ENCODE results near the gene C3. TPM values are rescaled to one million over a fixed set of nuclear protein-coding genes. Genes with fewer than 3 reads are reported as not detected.

The C3 gene
- total and polyA plus RNA-seq, 2 of the 13 experiments (the other 11 are each of a cell fraction or from before 2014, with no cell fraction given): 1,455 to 6,272 TPM

DNA sequence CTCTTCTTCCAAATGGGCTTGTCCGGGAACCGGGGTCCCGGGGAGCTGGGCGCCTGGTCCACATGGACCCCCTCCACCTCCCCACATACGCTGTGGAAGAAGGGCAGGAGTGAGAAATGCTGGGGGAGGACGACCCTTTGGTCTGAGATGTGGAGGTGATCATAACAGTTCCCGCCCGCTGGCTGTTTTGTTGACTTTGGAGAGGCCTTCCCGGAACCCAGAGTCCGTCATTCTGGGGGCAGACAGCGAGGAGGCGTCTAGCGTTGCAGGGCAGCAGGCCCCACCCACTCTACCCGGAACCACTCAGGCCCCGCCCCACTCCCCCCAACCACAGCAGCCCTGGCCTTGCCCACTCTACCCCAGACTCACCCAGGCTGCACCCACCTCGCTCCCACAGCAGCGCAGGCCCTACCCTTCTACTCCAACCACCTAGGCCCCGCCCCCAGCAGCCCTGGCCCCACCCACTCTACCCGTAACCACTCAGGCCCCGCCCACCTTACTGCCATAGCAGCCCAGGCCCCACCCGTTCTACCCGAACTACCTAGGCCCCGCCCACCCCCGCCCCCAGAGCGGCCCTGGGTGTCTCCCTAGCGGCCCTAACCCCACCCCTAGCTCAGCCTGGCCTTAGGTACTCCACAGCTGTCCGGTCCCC lies 9.8 kb upstream of the C3 start (continued):
- TF ChIP-seq KLF16 (CRISPR knock-in tag; IDR thresholded peaks at IDR 0.05) (peak in 1 of 2 experiments; percentile 89; a peak in 2 of 4 replicates), NFRKB (IDR thresholded peaks at IDR 0.05) (no peak), CENPX (CRISPR knock-in tag; IDR thresholded peaks at IDR 0.05) (no peak), RARA (CRISPR knock-in tag; IDR thresholded peaks at IDR 0.05) (peak; percentile 89), MXI1 (IDR thresholded peaks at IDR 0.05; ENCODE audit: borderline replicate concordance, low read depth, low read length) (peak; percentile 80; the same call in 1 of the 3 replicates), EED (CRISPR knock-in tag; IDR thresholded peaks at IDR 0.05) (no peak), STAG1 (CRISPR knock-in tag; IDR thresholded peaks at IDR 0.05) (no peak), ZNF557 (CRISPR knock-in tag; IDR thresholded peaks at IDR 0.05) (no peak), MEIS2 (CRISPR knock-in tag; IDR thresholded peaks at IDR 0.05) (peak; percentile 68; the same call in 1 of the 2 replicates), MXD4 (CRISPR knock-in tag; IDR thresholded peaks at IDR 0.05) (peak; percentile 40; the same call in 1 of the 2 replicates), ZNF7 (CRISPR knock-in tag; IDR thresholded peaks at IDR 0.05) (no peak), MTA3 (CRISPR knock-in tag; IDR thresholded peaks at IDR 0.05) (no peak), TBL1XR1 (IDR thresholded peaks at IDR 0.05; ENCODE audit: borderline replicate concordance, low read length, partially characterized antibody) (no peak), HOXD1 (CRISPR knock-in tag; IDR thresholded peaks at IDR 0.05) (no peak), ZNF567 (CRISPR knock-in tag; IDR thresholded peaks at IDR 0.05; ENCODE audit: borderline replicate concordance) (no peak), SMAD3 (CRISPR knock-in tag; IDR thresholded peaks at IDR 0.05) (peak; percentile 71; the same call in 1 of the 2 replicates), ZFAT (CRISPR knock-in tag; conservative IDR thresholded peaks at IDR 0.05) (no peak), ZNF549 (CRISPR knock-in tag; IDR thresholded peaks at IDR 0.05) (no peak), RFX3 (CRISPR knock-in tag; IDR thresholded peaks at IDR 0.05) (peak; percentile 49), ELF1 (CRISPR knock-in tag; IDR thresholded peaks at IDR 0.05) (peak; percentile 84), ZNF382 (CRISPR knock-in tag; IDR thresholded peaks at IDR 0.05; ENCODE audit: borderline replicate concordance) (no peak), FOXA3 (CRISPR knock-in tag; IDR thresholded peaks at IDR 0.05) (peak; percentile 90), HDAC6 (IDR thresholded peaks at IDR 0.05; ENCODE audit: low read depth, low read length) (no peak)
- TF ChIP-seq, protein P1, sequence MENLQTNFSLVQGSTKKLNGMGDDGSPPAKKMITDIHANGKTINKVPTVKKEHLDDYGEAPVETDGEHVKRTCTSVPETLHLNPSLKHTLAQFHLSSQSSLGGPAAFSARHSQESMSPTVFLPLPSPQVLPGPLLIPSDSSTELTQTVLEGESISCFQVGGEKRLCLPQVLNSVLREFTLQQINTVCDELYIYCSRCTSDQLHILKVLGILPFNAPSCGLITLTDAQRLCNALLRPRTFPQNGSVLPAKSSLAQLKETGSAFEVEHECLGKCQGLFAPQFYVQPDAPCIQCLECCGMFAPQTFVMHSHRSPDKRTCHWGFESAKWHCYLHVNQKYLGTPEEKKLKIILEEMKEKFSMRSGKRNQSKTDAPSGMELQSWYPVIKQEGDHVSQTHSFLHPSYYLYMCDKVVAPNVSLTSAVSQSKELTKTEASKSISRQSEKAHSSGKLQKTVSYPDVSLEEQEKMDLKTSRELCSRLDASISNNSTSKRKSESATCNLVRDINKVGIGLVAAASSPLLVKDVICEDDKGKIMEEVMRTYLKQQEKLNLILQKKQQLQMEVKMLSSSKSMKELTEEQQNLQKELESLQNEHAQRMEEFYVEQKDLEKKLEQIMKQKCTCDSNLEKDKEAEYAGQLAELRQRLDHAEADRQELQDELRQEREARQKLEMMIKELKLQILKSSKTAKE (CRISPR knock-in tag; IDR thresholded peaks at IDR 0.05; ENCODE audit: borderline replicate concordance): peak; percentile 81; the same call in 1 of the 2 replicates
- TF ChIP-seq, protein P2, sequence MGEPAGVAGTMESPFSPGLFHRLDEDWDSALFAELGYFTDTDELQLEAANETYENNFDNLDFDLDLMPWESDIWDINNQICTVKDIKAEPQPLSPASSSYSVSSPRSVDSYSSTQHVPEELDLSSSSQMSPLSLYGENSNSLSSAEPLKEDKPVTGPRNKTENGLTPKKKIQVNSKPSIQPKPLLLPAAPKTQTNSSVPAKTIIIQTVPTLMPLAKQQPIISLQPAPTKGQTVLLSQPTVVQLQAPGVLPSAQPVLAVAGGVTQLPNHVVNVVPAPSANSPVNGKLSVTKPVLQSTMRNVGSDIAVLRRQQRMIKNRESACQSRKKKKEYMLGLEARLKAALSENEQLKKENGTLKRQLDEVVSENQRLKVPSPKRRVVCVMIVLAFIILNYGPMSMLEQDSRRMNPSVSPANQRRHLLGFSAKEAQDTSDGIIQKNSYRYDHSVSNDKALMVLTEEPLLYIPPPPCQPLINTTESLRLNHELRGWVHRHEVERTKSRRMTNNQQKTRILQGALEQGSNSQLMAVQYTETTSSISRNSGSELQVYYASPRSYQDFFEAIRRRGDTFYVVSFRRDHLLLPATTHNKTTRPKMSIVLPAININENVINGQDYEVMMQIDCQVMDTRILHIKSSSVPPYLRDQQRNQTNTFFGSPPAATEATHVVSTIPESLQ (CRISPR knock-in tag; conservative IDR thresholded peaks at IDR 0.05): no peak
- TF ChIP-seq, protein P3, sequence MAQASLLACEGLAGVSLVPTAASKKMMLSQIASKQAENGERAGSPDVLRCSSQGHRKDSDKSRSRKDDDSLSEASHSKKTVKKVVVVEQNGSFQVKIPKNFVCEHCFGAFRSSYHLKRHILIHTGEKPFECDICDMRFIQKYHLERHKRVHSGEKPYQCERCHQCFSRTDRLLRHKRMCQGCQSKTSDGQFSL (CRISPR knock-in tag; IDR thresholded peaks at IDR 0.05): 0 out of 2 replicates have a peak, but pooled peaks have one; percentile 73
- TF ChIP-seq, protein P4, sequence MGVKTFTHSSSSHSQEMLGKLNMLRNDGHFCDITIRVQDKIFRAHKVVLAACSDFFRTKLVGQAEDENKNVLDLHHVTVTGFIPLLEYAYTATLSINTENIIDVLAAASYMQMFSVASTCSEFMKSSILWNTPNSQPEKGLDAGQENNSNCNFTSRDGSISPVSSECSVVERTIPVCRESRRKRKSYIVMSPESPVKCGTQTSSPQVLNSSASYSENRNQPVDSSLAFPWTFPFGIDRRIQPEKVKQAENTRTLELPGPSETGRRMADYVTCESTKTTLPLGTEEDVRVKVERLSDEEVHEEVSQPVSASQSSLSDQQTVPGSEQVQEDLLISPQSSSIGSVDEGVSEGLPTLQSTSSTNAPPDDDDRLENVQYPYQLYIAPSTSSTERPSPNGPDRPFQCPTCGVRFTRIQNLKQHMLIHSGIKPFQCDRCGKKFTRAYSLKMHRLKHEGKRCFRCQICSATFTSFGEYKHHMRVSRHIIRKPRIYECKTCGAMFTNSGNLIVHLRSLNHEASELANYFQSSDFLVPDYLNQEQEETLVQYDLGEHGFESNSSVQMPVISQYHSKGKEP (CRISPR knock-in tag; IDR thresholded peaks at IDR 0.05): 0 out of 2 replicates have a peak, but pooled peaks have one; percentile 25
